ENCODE data around the gene LRBA.

DNA sequence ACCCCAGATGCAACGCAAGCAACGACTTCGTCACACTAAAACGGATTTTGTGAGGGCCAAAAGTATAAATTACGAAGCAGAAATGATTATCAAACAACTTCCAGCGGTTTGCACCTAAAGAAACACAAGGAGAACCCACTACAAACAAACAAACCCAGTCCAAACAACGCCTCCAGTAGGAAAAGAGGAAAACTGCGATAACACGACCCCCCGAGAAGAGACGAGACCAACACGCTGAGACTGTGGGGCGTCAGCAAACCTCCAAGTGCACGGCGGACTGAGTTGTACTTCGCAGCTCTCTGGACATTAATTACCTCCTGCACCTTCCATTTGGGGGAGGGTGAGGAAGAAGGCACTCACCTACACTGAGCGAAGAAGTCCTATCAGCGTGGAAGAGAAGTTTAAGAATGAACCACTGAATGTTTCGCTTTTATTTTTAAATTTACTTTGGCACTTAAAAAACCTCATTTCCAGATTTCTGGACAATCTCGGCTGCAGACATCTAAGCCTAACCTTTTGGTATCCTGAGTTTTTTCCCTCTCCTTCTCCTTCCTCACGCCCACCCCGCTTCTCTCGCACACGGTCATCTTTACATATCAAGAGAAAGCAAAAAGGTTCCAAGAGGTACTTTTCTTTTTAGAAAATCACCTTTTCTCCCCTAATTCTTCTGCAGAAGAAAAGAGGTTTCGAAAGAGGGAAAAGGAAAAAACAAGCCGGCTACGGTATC lies 432.8 kb downstream of the LRBA start, which contains the start of gene MAB21L2:
- no peak for TF ChIP-seq POLR2A (IDR thresholded peaks at IDR 0.05; ENCODE audit: low read depth, low read length)
- TF ChIP-seq POLR2AphosphoS5 (IDR thresholded peaks at IDR 0.05; ENCODE audit: low read depth, low read length), result no peak
- TF ChIP-seq TAF1 (IDR thresholded peaks at IDR 0.05; ENCODE audit: low read depth, low read length), result no peak
- no peak for TF ChIP-seq SPI1 (IDR thresholded peaks at IDR 0.05; ENCODE audit: low read depth, low read length)
- TF ChIP-seq POU2F2 (IDR thresholded peaks at IDR 0.05; ENCODE audit: low read depth, low read length), result no peak
- no peak for TF ChIP-seq PAX5 (IDR thresholded peaks at IDR 0.05; ENCODE audit: insufficient read depth, low read length, severe bottlenecking)

All from GM12891 (cell line).